Measurements from ENCODE around the gene HBEGF. TPM values are rescaled to one million over a fixed set of nuclear protein-coding genes. Genes with fewer than 3 reads are reported as not detected.

The HBEGF gene
- total RNA-seq, 1 donor from 2014 or later: 16.7 TPM

DNA sequence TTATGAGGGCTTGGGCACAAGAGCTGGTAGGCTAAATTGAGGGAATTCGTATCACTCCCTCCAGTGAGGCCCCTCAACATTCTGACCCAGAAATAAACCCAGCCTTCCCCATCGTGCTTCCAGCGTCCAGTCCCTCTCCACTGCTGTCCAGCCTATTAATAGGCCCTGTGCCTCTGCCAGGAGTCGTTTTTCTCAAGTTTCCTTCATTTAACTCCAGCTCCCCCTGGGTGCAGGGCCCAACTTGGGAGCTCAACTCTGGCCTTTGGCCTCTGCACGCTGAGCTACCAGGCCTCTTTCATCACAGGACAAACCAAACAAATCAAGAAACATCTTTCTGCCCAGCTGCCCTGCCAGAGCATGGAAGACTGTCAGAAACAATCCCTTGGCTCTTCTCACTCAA, 10.0 kb downstream of the HBEGF start:
- peak; percentile 13 for DNase-seq

GRCh38 chr5:140331638-140332037, 14.8 kb downstream of the HBEGF start:
- no peak for DNase-seq

- DNase-seq: no peak
Observed at GRCh38 chr5:140329739-140330481, 16.5 kb downstream of the HBEGF start.

DNA sequence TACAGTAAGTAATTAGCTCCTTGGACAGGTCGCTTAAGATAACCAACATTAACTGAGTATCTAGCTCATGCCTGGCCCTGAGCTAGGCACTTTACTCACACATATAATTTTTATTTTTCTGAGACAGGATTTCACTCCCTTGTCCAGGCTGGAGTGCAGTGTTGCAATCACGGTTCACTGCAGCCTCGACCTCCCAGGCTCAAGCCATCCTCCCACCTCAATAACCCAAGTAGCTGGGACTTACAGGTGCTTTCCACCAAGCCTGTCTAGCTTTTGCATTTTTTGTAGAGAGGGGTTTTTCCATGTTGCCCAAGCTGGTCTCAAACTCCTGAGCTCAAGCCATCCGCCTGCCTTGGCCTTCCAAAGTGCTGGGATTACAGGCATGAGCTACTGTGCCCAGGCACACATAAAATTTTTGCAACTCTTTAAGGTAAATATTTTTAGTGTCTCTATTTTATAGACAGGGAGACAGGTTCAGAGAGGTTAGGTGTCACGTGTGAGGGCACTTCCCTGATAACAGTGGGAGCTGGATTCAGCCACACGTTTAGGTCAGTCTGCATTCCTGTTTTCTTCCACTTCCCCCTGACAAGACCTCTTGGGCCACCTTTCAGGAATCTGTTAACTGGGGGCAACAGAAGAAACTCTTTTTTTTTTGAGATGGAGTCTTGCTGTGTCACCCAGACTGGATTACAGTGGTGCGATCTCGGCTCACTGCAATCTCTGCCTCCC, 18.2 kb downstream of the HBEGF start:
- no peak for DNase-seq

DNA sequence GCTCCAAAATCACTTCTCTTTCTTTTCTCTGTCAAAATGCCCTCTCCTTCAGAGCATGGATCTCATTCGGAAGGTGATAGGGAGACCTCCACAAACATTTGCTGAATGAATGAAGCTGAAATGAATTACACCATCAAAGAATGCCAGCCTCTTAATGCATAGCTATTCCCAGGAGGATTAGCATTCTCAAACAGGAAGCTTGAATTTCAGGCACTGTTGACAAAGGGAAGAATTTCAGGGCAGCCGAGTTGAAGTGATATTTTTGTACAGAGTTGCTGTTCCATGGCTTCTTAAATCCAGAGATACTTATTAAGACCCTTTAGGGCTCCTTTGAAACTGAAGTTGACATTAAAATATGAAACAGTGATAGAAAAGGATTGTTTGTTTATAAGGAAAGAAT, 18.8 kb downstream of the HBEGF start:
- no peak for DNase-seq

- DNase-seq: no peak
Observed at GRCh38 chr5:140325486-140325885, 20.9 kb downstream of the HBEGF start.

DNA sequence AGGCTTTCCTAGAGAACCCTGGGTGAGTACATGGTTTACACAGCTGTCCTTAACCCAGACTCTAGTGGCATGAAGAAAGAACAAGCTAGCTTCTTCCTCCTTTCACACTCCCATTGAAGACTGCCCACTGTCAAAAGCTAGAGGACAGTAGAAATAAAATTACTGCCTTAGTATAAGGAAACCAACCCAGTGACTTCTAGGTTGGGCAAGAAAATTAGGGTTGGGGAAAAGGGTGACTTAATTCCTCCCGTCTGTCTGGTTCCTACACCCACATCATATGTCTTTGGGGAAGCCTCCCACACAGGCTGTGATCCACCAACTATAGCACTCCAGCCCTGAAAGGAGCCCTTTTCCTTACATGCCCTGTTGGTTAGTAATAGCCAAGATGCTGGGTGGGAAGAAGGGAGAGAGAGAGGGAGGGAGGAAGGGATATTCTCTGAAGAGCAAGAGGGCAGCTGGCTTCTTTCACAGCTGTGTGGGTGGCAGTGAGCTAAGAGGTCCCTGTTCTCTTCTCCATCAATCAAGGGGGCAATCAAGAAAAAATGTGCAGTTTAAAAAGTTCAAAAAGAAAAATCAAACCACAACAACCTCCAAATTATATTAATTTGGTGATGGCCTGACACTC, 21.7 kb downstream of the HBEGF start:
- no peak for DNase-seq

DNA sequence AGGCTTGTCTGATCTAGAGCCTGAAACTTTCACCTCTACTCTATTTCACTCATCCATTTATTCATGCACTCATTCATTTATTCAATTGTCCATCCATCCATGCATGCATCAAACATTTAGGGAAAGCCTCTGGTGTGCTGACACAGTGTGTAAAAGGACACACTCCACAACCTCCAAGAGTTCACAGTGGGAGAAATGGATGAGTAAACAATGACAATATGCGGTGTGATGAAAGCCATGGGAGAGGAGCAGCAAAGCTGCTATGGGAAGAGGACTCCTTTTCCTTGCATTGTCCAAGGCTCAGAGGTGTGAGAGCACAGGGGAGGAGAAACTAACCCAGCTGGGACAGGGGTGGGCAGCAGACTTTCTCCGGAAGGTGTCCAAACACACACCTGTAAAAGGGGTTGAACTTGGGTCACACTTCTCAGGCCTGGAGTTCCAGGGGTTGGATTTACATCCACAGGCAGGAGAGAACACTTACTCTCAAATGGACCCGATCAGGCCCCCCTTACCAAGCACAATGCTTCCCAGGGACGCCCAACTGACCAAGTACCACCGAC, 22.3 kb downstream of the HBEGF start:
- DNase-seq: no peak

DNA sequence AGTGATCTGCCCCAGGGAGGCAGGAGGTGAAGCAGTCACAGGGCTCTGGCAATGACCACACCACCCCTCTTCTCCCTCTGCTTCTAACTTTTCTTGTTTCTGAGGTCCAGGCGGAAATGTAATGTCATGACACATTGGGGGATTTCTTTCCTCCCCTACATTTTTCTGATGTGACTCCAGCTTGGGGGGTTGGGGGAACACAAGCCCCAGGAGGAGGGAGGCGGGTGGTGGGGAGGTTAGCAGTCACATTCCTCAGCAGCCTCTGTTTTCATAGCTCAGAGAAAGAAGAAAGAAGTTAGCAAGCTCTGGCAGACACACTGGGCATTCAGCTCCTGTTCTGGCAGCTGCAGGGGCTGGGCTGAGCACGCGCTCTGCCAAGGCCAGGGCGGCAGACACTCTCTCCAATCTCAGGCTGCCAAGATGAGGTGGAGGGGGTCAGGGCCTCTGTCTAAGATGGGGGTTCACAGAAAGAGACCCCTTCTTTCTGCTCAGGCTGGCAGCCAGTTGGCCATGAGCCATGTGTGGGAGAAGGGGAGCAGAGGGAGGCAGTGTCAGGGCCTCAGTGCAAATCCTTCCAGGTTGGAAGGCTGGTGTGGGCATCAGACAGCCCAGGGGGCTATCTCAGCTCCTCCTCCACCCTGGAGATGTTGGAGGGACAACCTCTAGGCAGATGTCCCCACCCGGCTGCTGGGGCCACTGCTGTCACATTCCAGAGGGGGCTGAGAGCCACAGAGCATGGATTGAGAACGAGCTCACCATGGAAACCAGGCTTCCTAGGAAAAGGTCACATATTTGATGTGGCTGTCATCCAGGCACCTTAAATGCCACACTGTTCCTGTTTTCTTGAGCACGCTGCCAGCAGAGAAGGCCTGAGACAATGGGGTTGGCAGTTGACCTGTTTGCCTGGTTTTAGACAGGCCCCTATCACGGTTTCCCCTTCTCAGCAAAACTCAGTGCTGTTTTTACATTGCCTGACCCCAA, 23.4 kb downstream of the HBEGF start:
- peak; percentile 19 for DNase-seq

GRCh38 chr5:140321796-140322195, 24.6 kb downstream of the HBEGF start:
- DNase-seq: no peak

DNA sequence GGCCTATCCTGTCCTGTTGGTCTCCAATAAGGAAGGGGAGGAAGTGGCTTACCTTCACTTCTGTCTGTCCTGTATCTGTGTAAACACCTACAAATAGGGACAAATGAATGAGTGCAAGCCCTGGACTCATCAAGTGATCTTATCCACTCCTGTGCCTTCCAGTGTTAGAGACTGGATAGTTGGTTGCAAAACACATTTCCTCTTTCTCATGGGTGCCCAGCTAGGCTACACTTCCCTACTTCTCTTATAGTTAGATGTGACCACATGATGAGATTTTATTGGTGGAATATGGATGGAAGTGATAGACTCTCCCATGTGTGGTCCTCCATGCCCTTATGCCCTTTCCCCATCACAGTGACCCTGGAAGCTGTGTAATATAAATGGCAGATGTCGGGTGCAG, 26.6 kb downstream of the HBEGF start:
- DNase-seq: no peak

- DNase-seq: no peak
Observed at GRCh38 chr5:140318792-140319191, 27.6 kb downstream of the HBEGF start.

DNA sequence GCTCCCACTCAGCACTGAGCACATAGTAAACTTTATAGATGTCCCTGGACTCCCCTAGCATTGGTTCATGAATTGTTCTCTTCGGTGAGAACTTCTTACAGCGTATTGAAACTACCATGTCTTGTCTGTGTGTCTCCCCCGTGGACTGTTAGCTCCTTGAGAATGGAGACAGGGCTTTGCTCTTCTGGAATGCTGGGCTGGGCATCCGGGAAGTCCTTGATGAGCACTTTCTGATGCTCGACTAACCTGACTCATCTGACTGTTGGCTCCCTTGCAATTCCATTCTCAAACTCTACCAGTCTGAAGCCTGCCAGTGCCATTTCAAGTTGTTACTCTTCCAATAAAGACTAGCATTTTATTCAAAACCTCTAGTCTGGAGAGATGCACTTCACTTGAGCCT, 28.5 kb downstream of the HBEGF start:
- no peak for DNase-seq

DNA sequence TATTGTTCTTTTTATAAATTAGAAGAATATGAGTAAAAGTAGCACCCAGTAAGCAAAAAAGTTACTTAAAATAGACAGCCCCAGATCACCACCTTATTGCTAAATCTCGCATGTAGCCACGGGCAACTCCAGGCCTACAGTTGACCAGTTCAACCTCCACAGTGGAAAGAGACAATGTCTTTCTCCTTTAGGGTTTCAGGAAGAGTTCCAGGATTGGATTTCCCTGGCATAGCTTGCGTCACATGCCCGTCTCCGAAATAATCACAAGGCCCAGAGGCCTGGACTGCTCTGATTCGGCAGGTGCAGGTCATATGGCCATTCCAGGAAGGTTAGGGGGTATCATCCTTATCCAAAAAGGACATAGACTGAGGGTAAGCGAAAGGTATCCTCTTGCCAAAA, 33.6 kb downstream of the HBEGF start:
- no peak for DNase-seq

DNA sequence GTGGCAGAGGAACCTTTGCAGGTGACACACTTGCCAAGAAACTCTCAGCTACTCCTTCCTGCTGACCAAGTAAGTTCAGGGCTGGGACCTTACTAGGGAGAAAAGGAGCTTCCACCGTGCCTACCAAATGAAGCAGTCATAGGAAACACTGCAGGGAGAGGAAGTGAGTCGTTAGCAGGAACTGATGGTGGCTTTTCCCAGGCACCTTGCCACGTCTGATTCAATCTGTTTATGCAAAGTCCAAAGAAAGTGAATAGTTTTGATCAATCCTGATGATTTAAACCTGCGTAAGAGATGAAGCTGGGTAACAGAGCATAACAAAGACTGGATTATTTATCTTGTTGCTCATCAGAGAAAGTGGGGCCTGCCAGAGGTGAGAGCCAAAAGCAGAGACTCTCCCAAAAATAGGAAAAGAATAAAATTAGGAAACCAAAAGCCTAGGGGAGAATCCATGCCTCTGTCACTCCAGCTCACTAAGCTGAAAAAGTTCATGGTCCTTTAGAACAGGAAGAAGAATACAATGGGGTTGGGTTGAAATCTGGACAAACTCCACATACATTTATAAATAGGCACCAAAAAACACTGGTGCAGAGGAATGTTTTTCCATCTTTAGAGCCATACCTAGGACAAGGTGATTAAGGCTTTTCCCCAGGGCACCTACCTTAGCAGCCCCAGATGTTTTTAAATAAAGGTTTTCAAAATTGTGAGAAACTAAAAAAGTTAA, 34.2 kb downstream of the HBEGF start:
- DNase-seq: peak; percentile 12

GRCh38 chr5:140311011-140311467, 35.4 kb downstream of the HBEGF start:
- no peak for DNase-seq

DNA sequence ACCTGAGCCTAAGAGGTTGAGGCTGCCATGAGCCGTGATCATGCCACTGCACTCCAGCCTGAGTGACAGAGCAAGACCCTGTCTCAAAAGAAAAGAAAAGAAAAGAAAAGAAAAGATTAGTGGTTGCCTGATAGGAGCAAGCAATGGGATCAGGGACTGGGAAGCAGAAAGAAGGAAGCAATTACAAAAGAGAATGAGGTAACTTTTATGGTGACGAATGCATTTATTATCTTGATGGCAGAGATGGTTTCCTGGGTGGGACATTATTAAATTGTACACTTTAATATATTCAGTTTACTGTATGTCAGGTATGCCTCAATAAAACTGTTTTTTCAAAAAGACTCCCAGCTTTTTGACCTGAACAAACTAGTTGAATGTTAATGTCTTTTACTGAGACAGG, 36.0 kb downstream of the HBEGF start:
- DNase-seq: no peak

- no peak for DNase-seq
Observed at GRCh38 chr5:140309706-140310249, 36.6 kb downstream of the HBEGF start.

GRCh38 chr5:140305471-140305870, 40.9 kb downstream of the HBEGF start:
- DNase-seq: no peak

DNA sequence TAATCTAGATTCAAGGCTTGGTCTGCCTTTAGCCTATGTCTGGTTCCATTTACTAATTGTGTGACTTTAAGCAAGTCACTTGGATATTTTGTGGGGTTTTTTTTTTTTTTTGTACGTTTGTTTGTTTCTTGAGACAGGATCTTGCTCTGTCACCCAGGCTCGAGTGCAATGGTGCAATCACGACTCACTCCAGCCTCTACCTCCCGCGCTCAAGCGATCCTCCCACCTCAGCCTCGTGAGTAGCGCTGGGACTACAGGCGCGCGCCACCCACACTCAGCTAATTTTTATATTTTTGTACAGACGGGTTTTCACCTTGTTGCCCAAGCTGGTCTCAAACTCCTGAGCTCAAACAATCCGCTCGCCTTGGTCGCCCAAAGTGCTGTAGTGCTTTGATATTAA, 42.4 kb downstream of the HBEGF start:
- DNase-seq: no peak
